OCI-LY7 (cell line): ENCODE data around the gene IQGAP3. TPM values are rescaled to one million over a fixed set of nuclear protein-coding genes. Genes with fewer than 3 reads are reported as not detected.

Experiments
- BruUV-seq: library from RNA; stranded (reverse); fragments of 400-500 nt; replicated peaks from 2 replicates; lab custom pipeline; 2021; lab: Mats Ljungman, UMichigan
- CTCF ChIA-PET: fragments of 300-600 bp; sonication (Branson Sonifier 250); formaldehyde crosslinking; loops from one replicate; lab custom pipeline; 2022; ENCODE audit warnings: antibody characterized with exemption; ENCODE audit not compliant: unreplicated experiment; lab: Charles Lee
- POLR2A ChIA-PET: fragments of 300-600 bp; sonication (Branson Sonifier 250); formaldehyde crosslinking; loops from one replicate; lab custom pipeline; 2022; ENCODE audit warnings: antibody characterized with exemption; lab: Charles Lee
- DNase-seq: peaks from one replicate; pipeline ENCODE4 v3.0.0-alpha.2; 2015; ENCODE audit warnings: low spot score
- H2AFZ ChIP-seq: fragments of 200-600 bp; sonication (generic), shearing (Covaris generic); 2 replicates; pipeline ENCODE4 v1.6.1; 2014; ENCODE audit warnings: mild to moderate bottlenecking, antibody characterized with exemption, low read length, moderate library complexity
- H3K27ac ChIP-seq: fragments of 200-600 bp; sonication (generic); 2 replicates; pipeline ENCODE4 v1.5.1; 2014; ENCODE audit warnings: mixed run types, low read depth, mild to moderate bottlenecking, moderate library complexity, low read length, inconsistent platforms; ENCODE audit not compliant: poor library complexity, severe bottlenecking
- H3K36me3 ChIP-seq: fragments of 200-600 bp; sonication (generic); 2 replicates; pipeline ENCODE4 v1.6.1; 2014; ENCODE audit warnings: mild to moderate bottlenecking, antibody characterized with exemption, low read length, moderate library complexity, mixed read lengths; ENCODE audit not compliant: insufficient read depth
- H3K4me1 ChIP-seq: fragments of 200-600 bp; sonication (generic); 2 replicates; pipeline ENCODE4 v1.5.1; 2014; ENCODE audit warnings: mild to moderate bottlenecking, low read length; ENCODE audit not compliant: insufficient read depth, poor library complexity, severe bottlenecking
- H3K4me2 ChIP-seq: fragments of 200-600 bp; sonication (generic); 2 replicates; pipeline ENCODE4 v1.6.1; 2014; ENCODE audit warnings: mild to moderate bottlenecking, low read length
- H3K4me3 ChIP-seq: fragments of 200-600 bp; sonication (generic); 2 replicates; pipeline ENCODE4 v1.5.1; 2014; ENCODE audit warnings: mild to moderate bottlenecking, low read depth, low read length; ENCODE audit not compliant: poor library complexity, severe bottlenecking
- H3K79me2 ChIP-seq: fragments of 200-600 bp; sonication (generic); 2 replicates; pipeline ENCODE4 v1.6.1; 2016; ENCODE audit warnings: low read depth, mild to moderate bottlenecking, low read length, moderate library complexity, mixed read lengths; ENCODE audit not compliant: insufficient read depth
- H3K9me2 ChIP-seq: fragments of 200-600 bp; sonication (generic); 2 replicates; pipeline ENCODE4 v1.6.1; 2016; ENCODE audit warnings: mild to moderate bottlenecking, low read length, mixed read lengths; ENCODE audit not compliant: insufficient read depth
- H3K9me3 ChIP-seq: fragments of 200-600 bp; sonication (generic); 2 replicates; pipeline ENCODE4 v1.6.1; 2014; ENCODE audit warnings: mild to moderate bottlenecking, mixed run types, low read length, mixed read lengths
- H4K20me1 ChIP-seq: fragments of 200-600 bp; sonication (generic); 2 replicates; pipeline ENCODE4 v1.6.1; 2014; ENCODE audit warnings: mild to moderate bottlenecking, antibody characterized with exemption, low read length, moderate library complexity, mixed read lengths; ENCODE audit not compliant: insufficient read depth
- EZH2phosphoT487 ChIP-seq: fragments of 200-600 bp; sonication (generic); IDR thresholded peaks from 2 replicates; pipeline ENCODE4 v1.6.1; 2018; ENCODE audit warnings: low read depth, borderline replicate concordance, mild to moderate bottlenecking, mixed run types, antibody characterized with exemption, low read length, moderate library complexity, mixed read lengths
- intact Hi-C: fragments of 100-400 bp; cut with micrococcal nuclease; formaldehyde crosslinking; loops from one replicate; pipeline ENCODE4 v1.10.0; 2022; ENCODE audit not compliant: unreplicated experiment
- total RNA-seq, 2 experiments: library from RNA; depleted of rRNA in 1 of 2; stranded (reverse); fragments of >200 nt in 1 of 2; shearing (Covaris generic) in 1 of 2; gene quantifications; 2 replicates each; pipeline ENCODE4 v1.2.3, GENCODE V29; 2014 to 2022
- TF ChIP-seq, protein P1 (sequence below): fragments of 200-600 bp; sonication (generic); conservative IDR thresholded peaks from 2 replicates; pipeline ENCODE4 v1.5.1; 2014; ENCODE audit warnings: mild to moderate bottlenecking, antibody characterized with exemption, low read length, moderate library complexity, mixed read lengths

Gene IQGAP3
- total RNA-seq, 2 experiments from 2014 or later: 22.4 to 28.7 TPM

- BruUV-seq: no TSS peak
- Histone ChIP-seq H3K9me3 (no peaks in the 10 kb centered on the region), H3K9me2 (no peaks in the 10 kb centered on the region), H3K4me3 (peak overlapping the region; percentile 62), H3K27ac (peak overlapping the region; percentile 40), H3K4me1 (peaks cover 39% of the 10 kb centered on the region), H3K36me3 (no peaks in the 10 kb centered on the region), H3K79me2 (no peaks in the 10 kb centered on the region), H3K4me2 (peak overlapping the region; percentile 58), H4K20me1 (no peaks in the 10 kb centered on the region), H2AFZ (no peak overlapping the region)
- ChIA-PET CTCF (no interaction called here), POLR2A (interaction anchor here (0.6 kb wide), 1 partner anchor 93 kb away, joined by 7 read pairs; no protein-coding TSS in a partner anchor)
- intact Hi-C loops: loop anchor here (1.0 to 2.0 kb wide), 3 partner anchors 24 to 127 kb away; no protein-coding TSS in a partner anchor
- TF ChIP-seq, protein P1, sequence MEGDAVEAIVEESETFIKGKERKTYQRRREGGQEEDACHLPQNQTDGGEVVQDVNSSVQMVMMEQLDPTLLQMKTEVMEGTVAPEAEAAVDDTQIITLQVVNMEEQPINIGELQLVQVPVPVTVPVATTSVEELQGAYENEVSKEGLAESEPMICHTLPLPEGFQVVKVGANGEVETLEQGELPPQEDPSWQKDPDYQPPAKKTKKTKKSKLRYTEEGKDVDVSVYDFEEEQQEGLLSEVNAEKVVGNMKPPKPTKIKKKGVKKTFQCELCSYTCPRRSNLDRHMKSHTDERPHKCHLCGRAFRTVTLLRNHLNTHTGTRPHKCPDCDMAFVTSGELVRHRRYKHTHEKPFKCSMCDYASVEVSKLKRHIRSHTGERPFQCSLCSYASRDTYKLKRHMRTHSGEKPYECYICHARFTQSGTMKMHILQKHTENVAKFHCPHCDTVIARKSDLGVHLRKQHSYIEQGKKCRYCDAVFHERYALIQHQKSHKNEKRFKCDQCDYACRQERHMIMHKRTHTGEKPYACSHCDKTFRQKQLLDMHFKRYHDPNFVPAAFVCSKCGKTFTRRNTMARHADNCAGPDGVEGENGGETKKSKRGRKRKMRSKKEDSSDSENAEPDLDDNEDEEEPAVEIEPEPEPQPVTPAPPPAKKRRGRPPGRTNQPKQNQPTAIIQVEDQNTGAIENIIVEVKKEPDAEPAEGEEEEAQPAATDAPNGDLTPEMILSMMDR: peak; percentile 88
- no peak for TF ChIP-seq EZH2phosphoT487
- peak; percentile 90 for DNase-seq
Measured at GRCh38 chr1:156583821-156584622, 11.7 kb upstream of the IQGAP3 start.

DNA sequence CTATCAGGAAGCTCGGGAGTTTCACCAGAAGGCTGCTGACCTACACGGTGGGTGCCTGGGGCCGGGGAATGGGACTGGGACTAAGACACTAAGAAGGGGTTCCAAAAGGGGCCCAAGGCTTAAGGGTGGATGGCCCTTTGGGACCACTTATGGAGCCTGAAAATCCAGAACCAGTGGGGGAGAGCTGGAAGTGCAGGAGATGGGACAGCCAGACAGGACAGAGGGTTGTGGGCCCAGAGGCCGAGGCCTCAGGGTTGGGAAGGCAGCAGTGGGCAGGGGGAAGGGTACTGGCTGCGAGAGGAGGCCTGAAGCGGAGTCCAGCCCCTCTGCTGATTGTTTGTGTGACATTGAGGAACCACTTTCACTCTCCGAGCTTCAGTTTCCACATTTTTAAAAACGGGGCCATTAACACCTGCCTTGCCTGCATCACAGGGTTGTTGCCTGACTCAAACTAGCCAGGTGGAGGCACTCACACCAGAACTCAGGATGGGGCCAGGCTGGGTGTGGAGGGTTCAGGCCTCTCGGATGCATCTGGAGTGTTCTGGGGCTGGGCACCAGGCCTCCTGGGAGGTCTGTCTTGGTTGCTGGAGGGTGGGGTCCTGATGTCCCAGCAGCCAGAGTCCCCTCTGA lies 10.1 kb upstream of the IQGAP3 start:
- Histone ChIP-seq H3K79me2 (no peaks in the 10 kb centered on the region), H3K9me3 (no peaks in the 10 kb centered on the region), H3K9me2 (no peaks in the 10 kb centered on the region), H4K20me1 (no peaks in the 10 kb centered on the region), H3K27ac (peak overlapping the region; percentile 40), H2AFZ (peak overlapping the region; percentile 72), H3K4me3 (peak overlapping the region; percentile 62), H3K4me1 (peaks cover 39% of the 10 kb centered on the region), H3K36me3 (no peaks in the 10 kb centered on the region), H3K4me2 (peak overlapping the region; percentile 58)
- peak; percentile 74 for DNase-seq
- no peak for TF ChIP-seq EZH2phosphoT487
- TF ChIP-seq, protein P1: peak; percentile 56
- ChIA-PET POLR2A (interaction anchor here (0.8 to 1.9 kb wide), 9 partner anchors 9 to 136 kb away, joined by 3 to 7 read pairs (median 5); partner anchors contain the start of genes GPATCH4 and MEF2D), CTCF (interaction anchor here (0.7 to 1.7 kb wide), 6 partner anchors 9 to 196 kb away, joined by 3 to 6 read pairs (median 3); no protein-coding TSS in a partner anchor)
- intact Hi-C loops: no loop called here
- no TSS peak for BruUV-seq
